ENCODE measurements around the gene PPP1R16B. TPM values are rescaled to one million over a fixed set of nuclear protein-coding genes. Genes with fewer than 3 reads are reported as not detected.

PPP1R16B gene
- total and polyA plus RNA-seq, 2 of the 8 experiments (the other 6 are each of a cell fraction or from before 2014, with no cell fraction given), result 2.6 to 8.9 TPM

- Histone ChIP-seq H2BK15ac (ENCODE audit: low read length) (peak overlapping the region; percentile 54; the same call in 1 of the 2 replicates), H3K14ac (ENCODE audit: insufficient read length) (no peak overlapping the region), H3K4me1 (replicated peaks in 1 of 4; ENCODE audit: control insufficient read depth in 3 of 4, insufficient read depth in 4 of 4, low read length in 3 of 4) (peaks cover 0 to 5% (median under 1%) of the 10 kb centered on the region in 4 experiments; a peak in 4 of 7 replicates), H3K56ac (replicated peaks; ENCODE audit: insufficient read length, low read depth, low read length) (no peak overlapping the region), H3K4me2 (ENCODE audit: insufficient read depth in 1 of 2, low read depth in 2 of 2, low read length in 2 of 2) (no peak overlapping the region), H3K4ac (replicated peaks; ENCODE audit: insufficient read length, low read depth, low read length) (no peak overlapping the region), H2AK5ac (ENCODE audit: low read depth, low read length) (0 out of 2 replicates have a peak overlapping the region, but pooled peaks have one; percentile 10), H3K9me3 (ENCODE audit: insufficient read depth in 2 of 2, low read depth in 1 of 2, low read length in 1 of 2) (no peaks in the 10 kb centered on the region), H3K79me2 (ENCODE audit: control insufficient read depth in 1 of 2, insufficient read depth in 2 of 2, low read length in 2 of 2) (no peaks in the 10 kb centered on the region), H4K8ac (ENCODE audit: extremely low read depth, insufficient read depth, low read length) (no peak overlapping the region), H4K20me1 (replicated peaks in 1 of 2; ENCODE audit: control insufficient read depth in 1 of 2, insufficient read depth in 2 of 2, low read length in 2 of 2) (no peaks in the 10 kb centered on the region), H4K5ac (ENCODE audit: insufficient read length, low read depth, low read length) (no peak overlapping the region), H3K79me1 (ENCODE audit: low read depth, low read length) (no peaks in the 10 kb centered on the region), H2BK5ac (ENCODE audit: low read depth, low read length) (no peak overlapping the region), H4K91ac (replicated peaks; ENCODE audit: insufficient read length, low read length) (no peak overlapping the region), H2BK120ac (replicated peaks; ENCODE audit: low read depth, low read length) (no peak overlapping the region), H3K4me3 (ENCODE audit: extremely low read depth in 1 of 4, insufficient read depth in 2 of 4, low read depth in 3 of 4, low read length in 4 of 4) (no peak overlapping the region), H2BK20ac (ENCODE audit: low read length) (no peak overlapping the region), H3K18ac (ENCODE audit: extremely low read depth, low read length) (no peak overlapping the region), H3K23me2 (ENCODE audit: low read depth, low read length) (no peaks in the 10 kb centered on the region; the same call in 1 of the 2 replicates), H3K23ac (ENCODE audit: insufficient read length) (no peak overlapping the region), H3K36me3 (ENCODE audit: control insufficient read depth in 2 of 4, insufficient read depth in 4 of 4, low read length in 3 of 4) (no peaks in the 10 kb centered on the region), H3K27me3 (replicated peaks in 1 of 4; ENCODE audit: control insufficient read depth in 3 of 4, extremely low read depth in 1 of 4, insufficient read depth in 3 of 4, low read length in 3 of 4) (no peaks in the 10 kb centered on the region), H3K27ac (ENCODE audit: low read depth, low read length) (no peak overlapping the region), H2BK12ac (ENCODE audit: low read depth, low read length) (0 out of 2 replicates have a peak overlapping the region, but pooled peaks have one; percentile 39), H2AFZ (ENCODE audit: low read length) (no peak overlapping the region), H3K9ac (replicated peaks in 1 of 4; ENCODE audit: extremely low read depth in 1 of 4, low read depth in 3 of 4, low read length in 3 of 4) (no peak overlapping the region)
- POLR2A ChIA-PET (ENCODE audit: partially characterized antibody), result interaction anchor here (0.9 to 2.0 kb wide), 3 partner anchors 15 to 65 kb away, joined by 3 to 6 read pairs (median 5); partner anchors contain the start of genes FAM83D and PPP1R16B
- DNase-seq (ENCODE audit: low read depth in 1 of 2, low spot score in 2 of 2), result no peak
- CTCF ChIA-PET (ENCODE audit: partially characterized antibody), result interaction anchor here (0.7 to 8.3 kb wide), 27 partner anchors 8 to 216 kb away, joined by 3 to 55 read pairs (median 4); partner anchors contain the start of gene PPP1R16B
- FAIRE-seq, result no peak
- 71% methylated on average over 1 of the region's 1 CpG; no CpG with 5 or more reads in 1 of the 2 experiments for WGBS, 2 experiments (ENCODE audit: extremely low coverage in 1 of 2, insufficient coverage in 1 of 2, insufficient read length in 1 of 2, insufficient replicate concordance in 2 of 2, low coverage in 1 of 2, low lambda C conversion rate in 2 of 2, missing lambda C conversion rate in 1 of 2)
- TF ChIP-seq SP2 (IDR thresholded peaks at IDR 0.05; ENCODE audit: low read length) (no peak), SIN3A (conservative IDR thresholded peaks at IDR 0.05 in 1 of 2, IDR thresholded peaks at IDR 0.05 in 1 of 2; ENCODE audit: low read depth in 1 of 2, low read length in 2 of 2) (no peak), POLR2AphosphoS5 (IDR thresholded peaks at IDR 0.05; ENCODE audit: low read depth, low read length) (no peak), CTCF (IDR thresholded peaks at IDR 0.05; ENCODE audit: control extremely low read depth in 1 of 3, insufficient read depth in 1 of 3, low read depth in 1 of 3, low read length in 3 of 3) (no peak), NANOG (IDR thresholded peaks at IDR 0.05; ENCODE audit: insufficient read depth, low read depth, low read length, poor library complexity, severe bottlenecking) (no peak), TAF1 (IDR thresholded peaks at IDR 0.05; ENCODE audit: low read depth, low read length) (no peak), TEAD4 (IDR thresholded peaks at IDR 0.05; ENCODE audit: low read depth, low read length) (no peak), KDM5A (IDR thresholded peaks at IDR 0.05; ENCODE audit: low read length) (no peak), GTF2F1 (IDR thresholded peaks at IDR 0.05; ENCODE audit: borderline replicate concordance, low read depth, low read length) (no peak), FOSL1 (IDR thresholded peaks at IDR 0.05; ENCODE audit: insufficient read depth, low read depth, low read length) (no peak)
- TF ChIP-seq, protein P1, sequence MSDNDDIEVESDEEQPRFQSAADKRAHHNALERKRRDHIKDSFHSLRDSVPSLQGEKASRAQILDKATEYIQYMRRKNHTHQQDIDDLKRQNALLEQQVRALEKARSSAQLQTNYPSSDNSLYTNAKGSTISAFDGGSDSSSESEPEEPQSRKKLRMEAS (IDR thresholded peaks at IDR 0.05), result no peak
These were observed 55.5 kb downstream of the PPP1R16B start for GRCh38 chr20:38861071-38861401.
